Fibroblast of skin of scalp (primary cell): ENCODE results near the gene TMEM106C.

ENCODE experiments used
- DNase-seq: peaks from one replicate; pipeline ENCODE4 v3.0.0-alpha.2; 2013

The TMEM106C gene

GRCh38 chr12:48017921-48018617 lies 54.7 kb downstream of the TMEM106C start:
- no peak for DNase-seq
